ENCODE results near the gene SLC5A6. TPM values are rescaled to one million over a fixed set of nuclear protein-coding genes. Genes with fewer than 3 reads are reported as not detected.

The SLC5A6 gene
- total RNA-seq, 1 donor from 2014 or later: 26.1 TPM

DNA sequence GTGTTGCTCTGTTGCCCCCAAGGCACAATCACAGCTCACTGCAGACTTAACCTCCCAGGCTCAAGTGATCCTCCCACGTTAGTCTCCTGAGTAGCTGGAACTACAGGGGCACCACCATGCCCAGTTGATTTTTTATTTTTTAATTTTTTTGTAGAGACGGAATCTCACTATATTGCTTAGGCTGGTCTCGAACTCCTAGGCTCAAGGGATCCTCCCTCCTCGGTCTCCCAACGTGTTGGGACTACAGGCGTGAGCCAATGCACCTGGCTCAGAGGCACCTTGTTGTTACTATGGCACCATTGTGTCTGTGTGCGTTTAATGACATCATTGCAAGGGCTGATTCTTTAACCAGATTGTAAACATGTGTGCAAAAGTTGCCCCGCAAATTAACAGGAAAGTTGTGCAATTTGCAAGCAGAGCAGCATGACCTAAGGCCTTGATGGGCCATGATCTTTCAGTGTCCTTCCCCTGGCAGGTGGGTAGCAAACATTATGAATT is 40.7 kb downstream of the SLC5A6 start:
- DNase-seq: no peak

DNA sequence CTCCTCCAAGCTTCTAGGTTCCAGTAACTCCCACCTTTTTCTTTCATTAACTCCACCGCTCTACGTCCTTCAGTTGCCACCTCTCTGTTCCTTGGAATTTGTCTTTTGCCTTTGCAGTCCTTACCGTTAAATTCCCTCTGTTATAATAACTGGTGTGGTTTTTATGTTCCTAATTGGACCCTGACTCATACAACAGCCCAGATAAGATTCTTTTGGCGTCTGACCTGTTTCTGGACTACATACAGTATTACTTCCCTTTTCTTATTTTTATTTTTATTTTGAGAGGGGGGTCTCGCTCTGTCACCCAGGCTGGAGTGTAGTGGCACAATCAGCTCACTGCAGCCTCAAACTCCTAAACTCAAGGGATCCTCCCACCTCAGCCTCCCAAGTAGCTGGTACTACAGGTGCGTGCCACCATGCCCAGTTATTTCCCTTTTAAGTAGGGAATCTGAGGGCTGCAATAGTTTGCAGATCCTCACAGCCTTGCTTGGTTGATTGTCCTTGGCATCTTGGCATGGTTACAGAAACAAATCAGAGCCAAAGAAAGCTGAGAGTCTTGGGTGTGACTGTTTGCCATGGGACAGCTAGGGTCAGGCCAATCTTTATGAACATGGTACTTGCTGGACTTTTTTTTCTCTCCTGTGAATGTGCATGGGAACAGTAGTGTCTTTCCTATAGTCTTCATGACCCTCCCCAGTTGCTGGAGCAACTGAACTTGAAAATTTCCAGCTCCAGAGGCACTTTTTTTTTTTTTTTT is 41.3 kb downstream of the SLC5A6 start:
- no peak for DNase-seq

DNA sequence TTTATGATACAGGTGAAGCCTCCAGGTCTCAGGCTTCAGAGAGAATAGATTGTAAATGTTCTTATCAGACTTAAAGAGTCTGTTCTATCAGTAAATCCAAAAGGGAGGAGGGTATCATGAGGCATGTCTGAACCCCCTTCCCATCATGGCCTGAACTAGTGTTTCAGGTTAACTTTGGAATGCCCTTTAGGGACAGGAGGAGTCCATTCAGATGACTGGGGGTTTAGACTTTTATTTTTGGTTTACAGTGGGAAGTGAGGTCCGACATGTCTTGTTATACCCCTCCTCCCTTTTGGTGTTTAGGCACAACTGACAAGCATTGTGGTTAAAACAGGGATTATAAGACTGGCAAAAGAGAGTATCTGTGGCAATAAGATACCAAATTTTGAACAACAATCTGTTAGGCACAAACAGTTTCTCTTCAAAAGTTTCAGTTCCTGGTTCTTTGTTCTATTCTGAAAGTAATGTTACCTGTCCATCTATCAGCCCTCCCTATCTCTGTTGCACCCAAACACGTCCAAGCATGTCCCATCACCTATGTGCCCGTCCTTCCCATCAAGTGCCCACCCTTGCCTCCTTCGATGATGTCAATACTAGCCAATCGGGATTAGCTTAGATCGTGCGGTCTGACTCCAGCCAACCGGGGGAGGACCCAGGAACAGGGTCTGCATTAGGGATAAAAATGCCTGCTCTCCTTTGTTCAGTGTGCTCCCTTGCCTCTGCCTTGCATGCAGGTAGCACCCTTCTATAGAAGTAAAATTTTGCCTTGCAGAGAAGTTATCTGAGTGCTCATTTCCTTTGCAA is 46.9 kb downstream of the SLC5A6 start:
- no peak for DNase-seq

DNA sequence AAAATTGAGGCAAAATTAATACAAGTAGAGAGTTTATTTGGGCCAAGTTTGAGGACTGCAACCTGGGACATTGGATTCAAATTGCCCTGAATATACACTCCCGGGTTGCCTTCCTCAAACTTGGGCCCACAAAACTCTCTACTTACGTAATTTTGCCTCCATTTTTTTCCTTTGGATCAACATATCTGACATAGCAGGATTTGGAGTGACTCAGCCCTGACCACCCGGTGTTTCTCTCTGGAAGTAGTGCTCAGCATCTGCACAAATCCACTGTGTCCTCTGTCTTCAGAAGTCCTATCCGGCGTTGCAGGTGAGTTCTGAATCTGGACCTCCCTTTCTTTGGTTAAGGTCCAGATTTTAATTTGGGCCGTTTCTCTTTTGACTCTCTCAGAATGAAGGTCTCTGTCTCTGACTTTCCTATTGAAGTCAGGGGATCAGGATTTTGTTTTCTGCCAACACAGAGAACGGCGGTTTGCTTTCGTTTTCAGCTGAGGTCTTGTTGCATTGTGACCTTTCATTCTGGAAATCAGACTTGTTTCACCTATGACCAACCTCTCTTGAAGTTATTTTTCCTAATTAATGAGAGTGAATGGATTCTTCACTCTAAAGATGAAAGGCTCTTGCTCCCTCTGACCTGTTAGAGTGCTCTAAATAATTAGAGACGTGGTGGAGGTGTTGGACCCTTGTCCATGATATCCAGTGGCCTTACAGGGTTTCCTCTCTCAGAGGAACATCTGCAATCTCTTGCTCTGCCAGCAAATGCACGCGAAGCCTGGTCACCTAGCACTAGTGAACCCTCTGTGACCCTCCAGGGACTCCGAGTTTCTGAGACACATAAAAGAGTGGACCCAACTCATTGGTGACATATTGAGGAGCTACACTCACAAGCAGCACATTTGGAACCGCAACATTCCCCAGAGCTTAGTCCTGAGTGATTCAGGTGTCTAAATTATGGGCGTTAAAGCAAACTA is 49.6 kb downstream of the SLC5A6 start:
- no peak for DNase-seq

DNA sequence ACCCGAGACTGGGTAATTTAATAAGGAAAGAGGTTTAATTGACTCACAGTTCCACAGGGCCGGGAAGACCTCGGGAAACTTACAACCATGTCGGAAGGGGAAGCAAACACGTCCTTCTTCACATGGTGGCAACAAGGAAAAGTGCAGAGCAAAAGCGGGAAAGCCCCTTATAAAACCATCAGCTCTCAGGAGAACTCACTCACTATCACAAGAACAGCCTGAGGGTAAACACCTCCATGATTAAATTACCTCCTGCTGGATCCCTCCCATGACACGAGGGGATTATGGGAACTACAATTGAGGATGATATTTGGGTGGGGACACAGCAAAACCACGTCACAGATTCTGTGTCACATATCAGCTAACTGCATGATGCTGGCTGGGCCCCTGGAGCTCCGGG is 51.9 kb downstream of the SLC5A6 start:
- DNase-seq: no peak

DNA sequence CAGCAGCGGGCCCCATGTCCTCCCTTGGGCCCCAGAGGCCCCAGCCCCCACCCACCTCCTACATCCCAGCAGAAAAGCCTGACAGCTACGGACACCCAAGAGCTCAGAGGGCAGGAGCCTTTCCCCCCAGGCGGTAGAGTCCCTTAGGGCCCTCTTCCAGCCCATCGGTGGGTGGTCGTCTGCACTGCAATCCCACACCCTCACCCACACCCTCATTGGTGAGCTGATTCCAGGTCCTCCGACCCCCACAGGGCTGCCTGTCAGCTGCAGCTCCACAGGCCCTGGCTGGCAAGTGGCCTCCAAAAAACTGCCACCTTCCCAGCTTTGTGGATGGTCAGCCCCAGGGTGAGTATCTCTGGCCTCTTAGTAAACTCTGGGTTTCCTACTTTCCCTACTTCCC is 52.8 kb downstream of the SLC5A6 start:
- DNase-seq: no peak

DNA sequence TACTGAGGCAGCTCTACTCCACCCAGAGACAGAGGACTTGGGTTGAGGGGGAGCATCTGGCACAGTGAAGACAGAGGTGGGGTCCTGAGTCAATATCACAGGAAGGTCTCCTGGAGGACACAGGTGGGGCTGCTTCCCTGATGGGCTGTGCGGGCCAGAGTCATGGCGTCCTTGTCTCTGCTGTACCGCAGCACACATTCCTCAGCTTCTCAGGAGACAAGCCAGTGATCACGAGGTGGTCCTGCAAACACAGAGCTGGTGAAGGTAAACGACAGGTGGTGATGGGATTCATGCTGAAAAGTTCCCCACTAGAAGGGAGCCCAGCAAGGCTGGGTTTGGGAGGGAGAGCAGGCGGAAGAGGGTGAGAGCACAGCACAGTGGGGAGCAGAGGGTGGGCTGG is 53.6 kb downstream of the SLC5A6 start:
- DNase-seq: no peak

DNA sequence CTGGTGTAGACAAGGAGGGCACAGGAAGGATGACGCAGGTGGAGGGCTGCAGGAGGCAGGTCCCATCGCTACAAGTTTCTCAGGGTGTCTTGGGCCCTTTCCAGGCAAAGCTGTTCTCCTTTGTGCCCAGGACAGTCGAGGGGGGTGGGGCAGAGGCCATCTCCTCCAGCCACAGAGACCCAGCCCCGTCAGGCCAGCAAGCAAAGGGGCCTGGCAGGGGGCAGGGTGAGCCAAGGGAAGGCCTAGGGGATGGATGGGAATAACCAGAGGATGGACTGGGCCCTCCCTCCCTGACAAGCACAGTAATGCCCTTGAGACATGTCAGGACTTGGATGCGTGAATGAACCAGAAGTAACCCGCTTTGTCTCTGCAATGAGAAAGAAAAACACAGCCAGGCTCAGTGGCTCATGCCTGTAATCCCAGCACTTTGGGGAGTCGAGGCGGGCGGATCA is 57.0 kb downstream of the SLC5A6 start:
- no peak for DNase-seq

DNA sequence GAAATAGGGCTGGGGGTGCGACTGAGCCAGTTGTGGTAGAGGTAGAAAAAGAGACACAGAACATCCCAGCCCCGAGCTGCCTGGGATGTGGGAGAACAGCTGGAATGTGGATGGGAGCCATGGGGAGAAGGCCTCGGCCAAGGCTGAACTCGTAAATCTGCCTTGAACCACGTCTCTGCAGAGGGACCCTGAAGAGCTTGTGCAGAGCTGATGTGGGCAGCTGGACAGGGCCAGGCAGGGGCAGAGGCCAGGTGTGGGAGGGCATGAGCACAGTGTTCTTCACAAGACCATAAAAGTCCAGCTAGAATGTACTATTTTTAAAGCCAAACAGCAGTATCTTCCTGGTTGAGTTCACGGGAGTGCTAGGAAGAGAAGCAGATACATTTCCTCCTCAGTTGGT is 57.6 kb downstream of the SLC5A6 start:
- DNase-seq: no peak

DNA sequence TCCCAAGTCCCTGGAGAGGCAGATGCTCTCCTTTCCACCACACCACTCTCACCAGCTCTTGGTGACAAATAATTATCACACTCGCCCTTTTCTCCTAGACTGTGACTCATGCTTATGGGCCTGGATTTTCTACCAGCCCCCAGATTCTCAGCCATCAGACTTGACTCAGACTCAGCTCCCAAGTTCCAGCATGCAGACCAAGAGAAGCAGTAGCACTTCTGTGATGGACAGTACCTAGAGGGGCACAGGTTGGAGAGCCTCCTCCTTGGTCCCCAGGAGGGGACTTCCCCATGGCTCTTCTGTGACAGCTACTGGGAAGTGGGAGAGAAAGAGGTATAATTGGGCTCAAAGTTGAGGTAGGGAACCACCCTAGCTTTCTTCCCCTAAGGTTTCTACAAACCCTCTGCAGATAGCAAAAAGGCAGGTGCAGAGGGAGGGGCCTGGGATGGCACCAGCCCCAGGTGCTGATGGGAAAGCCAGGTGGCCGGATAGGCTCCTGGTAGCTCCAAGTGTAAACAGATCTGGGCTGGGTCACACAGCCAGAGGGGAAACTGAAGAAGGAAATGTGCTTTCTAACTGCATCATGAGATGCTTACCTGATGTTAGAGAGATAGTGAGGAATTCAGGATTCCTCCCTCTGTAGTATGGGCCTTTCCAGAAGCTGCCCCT is 59.1 kb downstream of the SLC5A6 start:
- no peak for DNase-seq

DNA sequence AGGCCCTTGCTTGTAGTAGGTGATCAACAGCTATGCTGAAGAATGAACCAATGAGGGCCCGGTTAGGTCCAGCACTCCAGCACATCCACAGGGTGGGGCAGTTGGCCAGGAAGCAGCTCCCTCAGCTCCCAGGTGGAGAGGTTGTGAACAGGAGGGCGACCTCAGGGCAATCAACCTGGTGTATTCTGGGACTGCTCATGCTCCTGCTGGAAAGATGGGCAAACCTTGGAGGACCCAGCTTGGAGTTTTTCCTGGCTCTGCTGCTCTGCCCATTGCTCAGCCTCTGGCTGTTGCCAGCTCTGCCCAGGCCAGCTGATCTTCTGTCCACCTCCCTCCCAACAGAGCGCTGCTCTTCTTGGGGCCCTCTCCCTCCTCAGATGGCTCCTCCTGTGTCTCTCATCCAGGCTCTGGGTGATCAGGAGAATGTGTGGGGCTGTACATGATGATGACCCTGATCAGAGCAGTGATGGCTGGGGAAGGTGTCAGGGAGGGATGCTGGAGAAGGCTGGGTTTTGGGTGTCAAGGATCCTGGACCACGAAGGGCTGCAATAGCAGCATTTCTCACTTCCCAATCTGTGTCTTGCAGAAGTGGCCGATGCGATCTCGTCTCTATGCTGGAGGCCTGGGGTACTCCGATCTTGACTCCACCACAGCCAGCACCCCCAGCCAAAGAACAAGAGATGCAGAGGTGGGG is 59.8 kb downstream of the SLC5A6 start:
- DNase-seq: no peak

DNA sequence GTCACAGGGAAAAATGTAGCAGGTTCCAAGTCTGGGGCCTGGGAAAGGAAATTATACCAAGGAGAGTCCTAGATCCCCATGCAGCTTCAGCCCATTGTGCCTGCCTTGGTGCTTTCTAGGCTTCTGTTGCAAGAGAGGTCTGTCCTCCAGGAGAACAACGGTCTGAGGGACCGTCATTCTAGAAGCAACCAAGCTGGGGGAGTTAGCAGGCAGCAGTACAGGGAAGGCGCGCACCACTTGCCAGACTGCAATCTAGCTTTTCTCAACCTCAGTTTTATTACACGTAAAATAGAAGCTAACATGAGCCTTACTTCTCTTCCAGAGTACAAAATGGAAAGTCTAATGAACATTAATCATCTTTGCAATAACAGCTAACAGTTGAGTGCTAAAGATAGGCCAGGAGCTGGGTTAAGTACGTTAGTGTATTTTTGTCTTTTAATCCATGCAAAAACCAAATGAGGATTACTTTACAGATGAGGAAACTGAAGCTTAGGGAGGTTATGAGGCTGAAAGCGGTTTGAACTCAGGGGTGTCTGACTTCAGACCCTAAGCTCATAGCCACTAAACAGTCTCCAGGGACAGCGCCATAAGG is 61.3 kb downstream of the SLC5A6 start:
- DNase-seq: no peak

Other genes with a start within 250 kb of the SLC5A6 start
- 4.0 TPM for gene MAPRE3, start 241.6 kb downstream of the SLC5A6 start, total RNA-seq
- 21.0 TPM for gene TMEM214, start 179.3 kb downstream of the SLC5A6 start, total RNA-seq
- 8.9 TPM for gene AGBL5, start 160.6 kb downstream of the SLC5A6 start, total RNA-seq
- 209 TPM for gene OST4, start 140.6 kb downstream of the SLC5A6 start, total RNA-seq
- gene EMILIN1, start 133.7 kb downstream of the SLC5A6 start, total RNA-seq: 82.0 TPM
- 1.6 TPM for gene KHK, start 125.5 kb downstream of the SLC5A6 start, total RNA-seq
- 1.6 TPM for gene CGREF1, start 93.1 kb downstream of the SLC5A6 start, total RNA-seq
- 1.3 TPM for gene ABHD1, start 88.5 kb downstream of the SLC5A6 start, total RNA-seq
- gene PREB, start 77.6 kb downstream of the SLC5A6 start, total RNA-seq: 52.6 TPM
- gene PRR30, start 72.9 kb downstream of the SLC5A6 start, total RNA-seq: not detected
- gene TCF23, start 63.3 kb downstream of the SLC5A6 start, total RNA-seq: not detected
- gene ATRAID, start 227 bp downstream of the SLC5A6 start, total RNA-seq: 114 TPM
- gene CAD, start 5.1 kb upstream of the SLC5A6 start, total RNA-seq: 33.7 TPM
- gene SLC30A3, start 50.8 kb upstream of the SLC5A6 start, total RNA-seq: not detected
- not detected for gene DNAJC5G, start 63.2 kb upstream of the SLC5A6 start, total RNA-seq
- gene TRIM54, start 70.2 kb upstream of the SLC5A6 start, total RNA-seq: 40.5 TPM
- not detected for gene UCN, start 96.2 kb upstream of the SLC5A6 start, total RNA-seq
- 34.6 TPM for gene MPV17, start 110.8 kb upstream of the SLC5A6 start, total RNA-seq
- 30.3 TPM for gene GTF3C2, start 144.5 kb upstream of the SLC5A6 start, total RNA-seq
- 21.2 TPM for gene EIF2B4, start 158.1 kb upstream of the SLC5A6 start, total RNA-seq
- gene SNX17, start 158.3 kb upstream of the SLC5A6 start, total RNA-seq: 80.9 TPM
- 9.4 TPM for gene ZNF513, start 168.5 kb upstream of the SLC5A6 start, total RNA-seq
- 41.3 TPM for gene PPM1G, start 197.3 kb upstream of the SLC5A6 start, total RNA-seq
- 93.0 TPM for gene NRBP1, start 216.4 kb upstream of the SLC5A6 start, total RNA-seq
- gene KRTCAP3, start 230.1 kb upstream of the SLC5A6 start, total RNA-seq: 6.2 TPM